ENCODE data around the gene HDDC3. TPM values are rescaled to one million over a fixed set of nuclear protein-coding genes. Genes with fewer than 3 reads are reported as not detected.

HDDC3 gene, protein sequence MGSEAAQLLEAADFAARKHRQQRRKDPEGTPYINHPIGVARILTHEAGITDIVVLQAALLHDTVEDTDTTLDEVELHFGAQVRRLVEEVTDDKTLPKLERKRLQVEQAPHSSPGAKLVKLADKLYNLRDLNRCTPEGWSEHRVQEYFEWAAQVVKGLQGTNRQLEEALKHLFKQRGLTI
- total RNA-seq (2014; rRNA removed; shearing (Covaris generic)) (9.7 and 17.3 TPM in 2 replicates), polyA plus RNA-seq (2016; fragmentation: Nextera tagmentation; extraction: Ambion mirVana) (11.1 and 13.5 TPM in 2 replicates)

DNA sequence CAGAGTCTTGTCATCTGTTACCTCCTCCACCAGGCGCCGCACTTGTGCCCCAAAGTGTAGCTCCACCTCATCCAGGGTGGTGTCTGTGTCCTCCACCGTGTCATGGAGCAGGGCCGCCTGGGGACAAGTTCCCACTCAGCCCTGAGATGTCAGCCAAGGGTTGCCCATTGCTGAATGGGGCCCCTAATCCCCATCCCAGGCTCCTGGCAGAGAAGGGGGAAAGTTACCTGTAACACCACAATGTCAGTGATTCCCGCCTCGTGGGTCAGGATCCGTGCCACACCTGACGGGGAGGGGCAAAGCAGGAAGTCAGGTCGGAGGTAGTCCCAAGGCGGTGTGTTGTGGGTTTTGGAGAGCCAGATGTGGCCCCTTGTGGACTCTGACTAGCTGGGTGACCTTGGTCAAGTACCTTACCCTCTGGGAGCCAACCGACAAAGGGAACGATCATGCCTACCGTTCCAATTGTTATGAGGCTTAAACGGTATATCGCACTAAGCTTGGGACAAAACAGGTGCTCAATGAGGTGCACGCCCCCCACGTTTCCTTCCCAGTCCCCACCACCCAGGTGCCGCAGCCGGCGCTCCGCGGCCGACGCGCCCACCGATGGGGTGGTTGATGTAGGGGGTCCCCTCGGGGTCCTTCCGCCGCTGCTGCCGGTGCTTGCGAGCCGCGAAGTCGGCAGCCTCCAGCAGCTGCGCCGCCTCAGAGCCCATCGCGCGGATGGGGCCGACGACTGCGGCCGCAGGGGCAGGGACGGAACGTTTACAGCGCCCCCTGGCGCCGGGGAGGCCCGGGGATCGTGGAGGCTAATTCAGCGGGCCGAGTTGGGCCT, at the start of gene HDDC3:
TSS of gene HDDC3 (minus strand) at position 722 of the 832 bp plus-strand sequence. CDS start at position 713, 9 bp downstream.
- H4K20me1 ChIP-seq (ENCODE audit: insufficient read depth) = no peaks in the 10 kb centered on the region
- no peaks in the 10 kb centered on the region for H3K27me3 ChIP-seq (replicated peaks; ENCODE audit: insufficient read depth)
- H3K36me3 ChIP-seq (ENCODE audit: low read depth) = no peaks in the 10 kb centered on the region
- peak within 1 kb of the TSS; percentile 95 for H3K4me3 ChIP-seq
- peaks cover 13% of the 10 kb centered on the region; the same call in 1 of the 2 replicates for H3F3A ChIP-seq (ENCODE audit: insufficient read depth)
- 3 to 5% methylated on average over 34 to 52 of the region's 52 CpGs for WGBS, 2 experiments (ENCODE audit: low coverage in 1 of 2, low lambda C conversion rate in 2 of 2, missing lambda C conversion rate in 2 of 2)
- H3K27ac ChIP-seq = no peak within 1 kb of the TSS
- H3K9ac ChIP-seq = peak within 1 kb of the TSS; percentile 82
- peaks cover 20% of the 10 kb centered on the region for H3K4me1 ChIP-seq (ENCODE audit: insufficient read depth)
- no peaks in the 10 kb centered on the region for H3K9me2 ChIP-seq (ENCODE audit: insufficient read depth)
- peak within 1 kb of the TSS; percentile 97 for H2AFZ ChIP-seq
- peaks cover 16% of the 10 kb centered on the region for H3K79me2 ChIP-seq (ENCODE audit: insufficient read depth)
- TF ChIP-seq EZH2phosphoT487 (IDR thresholded peaks at IDR 0.05; ENCODE audit: insufficient read depth, low read depth) = no peak
- TF ChIP-seq EZH2 (IDR thresholded peaks at IDR 0.05; ENCODE audit: insufficient read depth, poor library complexity, severe bottlenecking) = no peak
- peak; percentile 93 for DNase-seq
- no peaks in the 10 kb centered on the region for H3K9me3 ChIP-seq (ENCODE audit: low read depth)
- H3K4me2 ChIP-seq (ENCODE audit: unreplicated experiment) = peak within 1 kb of the TSS; percentile 96
- in situ Hi-C loops (cut with MboI) = no loop called here

DNA sequence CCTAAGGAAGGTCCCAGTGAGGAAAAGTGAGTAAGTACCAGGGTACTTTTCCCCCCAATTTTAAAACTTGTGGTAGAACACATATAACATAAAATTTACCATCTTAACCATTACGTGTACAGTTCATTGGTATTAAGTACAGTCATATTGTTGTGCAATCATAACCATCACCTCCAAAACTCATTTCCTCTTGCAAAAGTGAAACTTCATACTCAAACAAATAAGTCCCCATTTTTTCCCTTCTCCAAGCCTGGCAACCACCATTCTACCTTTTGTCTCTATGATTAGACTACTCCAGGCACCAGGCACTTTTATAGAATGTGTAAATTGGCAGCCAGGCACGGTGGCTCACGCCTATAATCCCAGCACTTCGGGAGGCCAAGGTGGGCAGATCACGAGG, 49.8 kb upstream of the HDDC3 start:
- Histone ChIP-seq H2AFZ (peak overlapping the region; percentile 25; the same call in 1 of the 2 replicates), H3K27ac (no peak overlapping the region), H3K27me3 (replicated peaks; ENCODE audit: insufficient read depth) (no peaks in the 10 kb centered on the region), H4K20me1 (ENCODE audit: insufficient read depth) (no peaks in the 10 kb centered on the region), H3K9me3 (ENCODE audit: low read depth) (no peaks in the 10 kb centered on the region), H3K9ac (no peak overlapping the region), H3K4me3 (no peak overlapping the region), H3K4me1 (ENCODE audit: insufficient read depth) (no peaks in the 10 kb centered on the region), H3K4me2 (ENCODE audit: unreplicated experiment) (no peak overlapping the region), H3K79me2 (ENCODE audit: insufficient read depth) (peaks cover 42% of the 10 kb centered on the region), H3K9me2 (ENCODE audit: insufficient read depth) (no peaks in the 10 kb centered on the region), H3K36me3 (ENCODE audit: low read depth) (peaks cover 18% of the 10 kb centered on the region; the same call in 1 of the 2 replicates), H3F3A (ENCODE audit: insufficient read depth) (no peaks in the 10 kb centered on the region)
- peak; percentile 64 for DNase-seq
- in situ Hi-C loops (cut with MboI) = no loop called here
- TF ChIP-seq EZH2phosphoT487 (IDR thresholded peaks at IDR 0.05; ENCODE audit: insufficient read depth, low read depth) (no peak), EZH2 (IDR thresholded peaks at IDR 0.05; ENCODE audit: insufficient read depth, poor library complexity, severe bottlenecking) (no peak)
- WGBS, 2 experiments (ENCODE audit: low coverage in 1 of 2, low lambda C conversion rate in 2 of 2, missing lambda C conversion rate in 2 of 2) = 82 to 86% methylated on average over 5 of the region's 5 CpGs

DNA sequence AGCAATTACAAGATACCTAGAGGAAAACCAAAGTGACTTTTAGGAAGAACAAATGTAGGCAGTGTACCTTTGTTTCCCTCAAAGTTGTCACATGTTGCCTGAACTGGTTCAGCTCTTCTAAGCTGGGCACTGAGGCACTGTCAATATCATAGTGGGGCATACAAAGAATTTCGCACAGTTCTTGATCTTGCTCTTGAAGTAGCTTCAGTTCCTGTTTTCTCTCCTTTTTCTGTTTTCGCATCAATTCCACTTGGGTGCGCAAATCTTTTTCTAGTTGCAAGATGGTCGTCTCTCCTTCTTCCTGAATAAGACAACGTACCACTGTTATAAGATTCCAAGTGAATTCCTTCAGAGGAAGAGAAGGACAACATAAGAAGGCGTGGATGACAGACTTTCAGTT, 49.3 kb upstream of the HDDC3 start:
- H3K36me3 ChIP-seq (ENCODE audit: low read depth) = peaks cover 19% of the 10 kb centered on the region; the same call in 1 of the 2 replicates
- H3K9me2 ChIP-seq (ENCODE audit: insufficient read depth) = no peaks in the 10 kb centered on the region
- 82 to 83% methylated on average over 6 of the region's 6 CpGs for whole genome bisulfite sequencing, 2 experiments (ENCODE audit: low coverage in 1 of 2, low lambda C conversion rate in 2 of 2, missing lambda C conversion rate in 2 of 2)
- in situ Hi-C loops (cut with MboI) = no loop called here
- H3F3A ChIP-seq (ENCODE audit: insufficient read depth) = no peaks in the 10 kb centered on the region
- H2AFZ ChIP-seq = peak overlapping the region; percentile 25; the same call in 1 of the 2 replicates
- no peak overlapping the region for H3K4me3 ChIP-seq
- H3K9ac ChIP-seq = no peak overlapping the region
- H3K9me3 ChIP-seq (ENCODE audit: low read depth) = no peaks in the 10 kb centered on the region
- no peaks in the 10 kb centered on the region for H3K4me1 ChIP-seq (ENCODE audit: insufficient read depth)
- no peak overlapping the region for H3K27ac ChIP-seq
- H3K27me3 ChIP-seq (replicated peaks; ENCODE audit: insufficient read depth) = no peaks in the 10 kb centered on the region
- TF ChIP-seq EZH2phosphoT487 (IDR thresholded peaks at IDR 0.05; ENCODE audit: insufficient read depth, low read depth) = no peak
- no peak for TF ChIP-seq EZH2 (IDR thresholded peaks at IDR 0.05; ENCODE audit: insufficient read depth, poor library complexity, severe bottlenecking)
- no peak overlapping the region for H3K4me2 ChIP-seq (ENCODE audit: unreplicated experiment)
- peaks cover 37% of the 10 kb centered on the region for H3K79me2 ChIP-seq (ENCODE audit: insufficient read depth)
- no peak for DNase-seq
- no peaks in the 10 kb centered on the region for H4K20me1 ChIP-seq (ENCODE audit: insufficient read depth)

DNA sequence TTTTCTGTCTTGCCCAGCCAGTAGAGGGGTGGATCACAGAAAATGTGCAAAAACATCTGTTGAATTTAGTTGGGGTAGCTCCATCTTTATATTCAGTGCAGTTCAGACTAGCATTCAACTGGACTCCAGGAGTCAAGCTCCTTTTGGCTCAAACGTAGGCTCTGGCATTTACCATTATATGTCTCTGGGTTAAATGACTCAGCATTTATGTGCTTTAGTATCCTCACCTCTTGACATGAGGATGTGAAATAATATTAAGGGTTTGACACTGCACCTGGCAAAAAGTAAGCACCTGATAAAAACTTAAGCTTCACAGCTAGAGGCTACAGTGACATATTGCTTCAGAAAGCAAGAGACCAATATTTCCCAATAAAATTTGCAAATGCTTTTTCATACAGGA, 47.2 kb upstream of the HDDC3 start:
- peak; percentile 22 for DNase-seq
- no peaks in the 10 kb centered on the region for H3K9me2 ChIP-seq (ENCODE audit: insufficient read depth)
- peaks cover 16% of the 10 kb centered on the region for H3K79me2 ChIP-seq (ENCODE audit: insufficient read depth)
- H2AFZ ChIP-seq = no peak overlapping the region
- no peak overlapping the region for H3K4me2 ChIP-seq (ENCODE audit: unreplicated experiment)
- H3K36me3 ChIP-seq (ENCODE audit: low read depth) = peaks cover 19% of the 10 kb centered on the region; the same call in 1 of the 2 replicates
- no peaks in the 10 kb centered on the region for H4K20me1 ChIP-seq (ENCODE audit: insufficient read depth)
- H3K27me3 ChIP-seq (replicated peaks; ENCODE audit: insufficient read depth) = no peaks in the 10 kb centered on the region
- no peaks in the 10 kb centered on the region for H3K9me3 ChIP-seq (ENCODE audit: low read depth)
- H3F3A ChIP-seq (ENCODE audit: insufficient read depth) = no peaks in the 10 kb centered on the region
- in situ Hi-C loops (cut with MboI) = no loop called here
- H3K27ac ChIP-seq = no peak overlapping the region
- WGBS, 2 experiments (ENCODE audit: low coverage in 1 of 2, low lambda C conversion rate in 2 of 2, missing lambda C conversion rate in 2 of 2) = 40 to 50% methylated on average over 1 of the region's 1 CpG
- TF ChIP-seq EZH2 (IDR thresholded peaks at IDR 0.05; ENCODE audit: insufficient read depth, poor library complexity, severe bottlenecking) (no peak), EZH2phosphoT487 (IDR thresholded peaks at IDR 0.05; ENCODE audit: insufficient read depth, low read depth) (no peak)
- no peak overlapping the region for H3K9ac ChIP-seq
- H3K4me1 ChIP-seq (ENCODE audit: insufficient read depth) = no peaks in the 10 kb centered on the region
- no peak overlapping the region for H3K4me3 ChIP-seq
